Measurements from ENCODE around the gene CTDSPL. TPM values are rescaled to one million over a fixed set of nuclear protein-coding genes. Genes with fewer than 3 reads are reported as not detected.
A peak's percentile ranks its signal among the peaks of the same experiment; 100 is the strongest.

The CTDSPL gene
- total RNA-seq, 3 donors from 2014 or later = 1.1 to 1.7 (median 1.3) TPM

DNA sequence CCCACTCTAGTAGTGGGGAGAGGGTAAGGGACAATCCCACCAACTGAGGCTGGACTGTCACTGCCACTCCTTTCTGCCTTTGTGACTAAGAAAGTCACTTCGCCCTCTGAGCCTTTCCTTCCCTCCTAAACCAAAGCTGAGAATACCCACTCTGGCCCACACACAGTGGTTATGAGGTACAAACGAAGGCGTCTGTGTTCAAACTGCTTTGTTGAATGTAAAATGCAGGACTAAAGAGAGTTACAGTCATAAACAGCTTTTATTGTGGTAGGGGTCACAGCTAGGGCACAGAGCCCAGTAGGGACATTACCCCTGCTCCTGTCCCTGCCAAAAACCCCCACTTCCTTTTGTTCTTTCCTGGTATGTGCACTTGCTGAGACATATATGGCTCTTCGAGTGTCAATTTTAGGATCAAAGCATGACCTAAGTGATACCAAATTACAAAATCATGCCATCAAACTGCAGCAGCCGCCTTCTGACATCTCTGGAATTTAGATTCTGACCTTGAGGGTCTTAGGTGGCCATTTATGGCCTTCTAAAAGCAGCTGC is 45.1 kb downstream of the CTDSPL start:
- Mint-ChIP-seq H3K36me3 (ENCODE audit: insufficient read depth) (no peaks in the 10 kb centered on the region), H3K27me3 (ENCODE audit: low read depth) (peaks cover 3% of the 10 kb centered on the region), H3K4me3 (no peak overlapping the region), H3K9me3 (no peaks in the 10 kb centered on the region), H3K4me1 (ENCODE audit: low read depth) (peaks cover 18% of the 10 kb centered on the region)
- peak; percentile 42 to 58 for ATAC-seq
- no peak for DNase-seq

DNA sequence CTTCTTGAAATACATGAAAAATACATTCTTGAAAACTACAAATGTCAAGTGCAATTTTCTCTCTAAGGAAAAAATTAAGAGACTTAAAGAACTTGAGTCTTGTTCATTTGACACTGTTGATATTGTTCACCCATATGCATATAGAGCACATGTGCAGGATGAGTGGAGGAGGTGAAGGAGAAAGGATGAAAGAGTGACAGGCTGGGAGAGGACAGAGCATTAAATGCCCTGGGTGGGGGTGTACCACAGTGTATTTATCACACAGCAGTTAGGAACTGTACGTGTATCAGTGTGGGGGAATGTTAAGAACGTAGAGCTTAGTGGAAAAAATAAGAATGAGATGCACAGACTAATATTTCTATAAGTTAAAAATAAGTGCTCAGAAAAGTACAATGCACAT is 45.7 kb downstream of the CTDSPL start:
- DNase-seq = no peak
- no peaks in the 10 kb centered on the region for H3K36me3 Mint-ChIP-seq (ENCODE audit: insufficient read depth)
- no peak overlapping the region for H3K4me3 Mint-ChIP-seq
- no peaks in the 10 kb centered on the region for H3K9me3 Mint-ChIP-seq
- H3K27me3 Mint-ChIP-seq (ENCODE audit: low read depth) = peaks cover 3% of the 10 kb centered on the region
- no peak for ATAC-seq
- peaks cover 18% of the 10 kb centered on the region for H3K4me1 Mint-ChIP-seq (ENCODE audit: low read depth)

DNA sequence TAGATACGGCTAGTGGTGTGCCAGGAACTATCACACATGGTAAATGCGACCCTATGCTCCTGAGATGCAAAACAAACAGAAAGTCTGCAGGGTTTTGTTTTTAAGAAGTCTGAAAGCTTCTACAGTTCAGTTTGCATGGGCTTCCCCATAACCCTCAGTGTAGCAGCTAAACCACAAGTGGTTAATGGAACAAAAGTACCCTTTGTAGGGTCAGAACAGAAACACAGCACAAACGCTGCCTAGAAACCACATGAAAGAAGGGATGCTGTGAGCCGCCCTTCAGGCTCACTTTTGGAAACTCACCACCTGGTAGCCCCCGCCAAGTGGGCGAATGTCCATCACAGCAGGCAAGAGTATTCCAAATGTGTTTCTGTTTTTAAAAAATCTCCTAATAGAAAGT is 46.2 kb downstream of the CTDSPL start:
- Mint-ChIP-seq H3K36me3 (ENCODE audit: insufficient read depth) (no peaks in the 10 kb centered on the region), H3K27me3 (ENCODE audit: low read depth) (peaks cover 3% of the 10 kb centered on the region), H3K9me3 (no peaks in the 10 kb centered on the region), H3K4me1 (ENCODE audit: low read depth) (peaks cover 18% of the 10 kb centered on the region), H3K4me3 (no peak overlapping the region)
- ATAC-seq (peak; percentile 49 to 64), DNase-seq (no peak)

DNA sequence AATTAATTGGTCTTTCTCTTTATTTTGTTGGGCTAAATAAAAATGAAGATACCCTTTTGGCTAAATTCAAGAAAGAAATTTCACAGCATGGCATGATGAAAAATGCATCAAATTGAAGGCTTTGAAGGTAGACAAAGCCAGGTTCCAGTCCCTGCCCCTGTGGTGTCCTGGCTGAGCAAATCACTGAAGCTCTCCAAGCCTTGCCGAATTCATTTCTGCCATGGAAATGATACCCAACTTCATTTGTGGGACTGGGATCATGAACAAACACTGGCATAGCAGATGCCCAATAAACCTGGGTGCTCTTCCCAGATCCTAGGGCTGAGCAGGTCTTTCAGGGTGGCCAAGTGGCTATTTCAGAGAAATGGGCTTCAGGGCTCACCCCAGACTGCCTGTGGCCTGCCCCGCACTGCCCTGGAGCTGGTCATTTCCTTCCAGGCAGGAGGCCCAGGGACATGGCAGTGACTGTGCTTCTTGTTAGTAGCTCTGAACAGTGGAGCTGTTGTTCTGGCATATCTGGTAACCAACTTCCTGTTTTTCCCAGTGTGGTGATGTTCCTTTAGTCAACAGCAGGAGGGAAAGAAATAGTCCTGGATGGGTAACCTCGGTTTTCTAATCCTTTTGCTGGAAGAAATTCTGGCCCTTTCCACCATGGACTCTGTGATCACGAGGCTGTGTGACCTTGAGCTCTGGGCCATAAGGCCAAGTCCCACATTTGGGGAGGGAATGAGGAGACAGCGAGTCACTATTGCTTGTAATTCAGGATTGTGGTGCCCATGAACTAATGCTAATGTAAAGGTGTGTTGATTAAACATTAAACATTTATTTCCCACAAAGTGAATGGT is 47.6 kb downstream of the CTDSPL start:
- Mint-ChIP-seq H3K27me3 (ENCODE audit: low read depth) (peaks cover 3% of the 10 kb centered on the region), H3K4me3 (no peak overlapping the region), H3K4me1 (ENCODE audit: low read depth) (peaks cover 18% of the 10 kb centered on the region), H3K36me3 (ENCODE audit: insufficient read depth) (no peaks in the 10 kb centered on the region), H3K9me3 (no peaks in the 10 kb centered on the region)
- ATAC-seq = no peak
- DNase-seq = no peak

DNA sequence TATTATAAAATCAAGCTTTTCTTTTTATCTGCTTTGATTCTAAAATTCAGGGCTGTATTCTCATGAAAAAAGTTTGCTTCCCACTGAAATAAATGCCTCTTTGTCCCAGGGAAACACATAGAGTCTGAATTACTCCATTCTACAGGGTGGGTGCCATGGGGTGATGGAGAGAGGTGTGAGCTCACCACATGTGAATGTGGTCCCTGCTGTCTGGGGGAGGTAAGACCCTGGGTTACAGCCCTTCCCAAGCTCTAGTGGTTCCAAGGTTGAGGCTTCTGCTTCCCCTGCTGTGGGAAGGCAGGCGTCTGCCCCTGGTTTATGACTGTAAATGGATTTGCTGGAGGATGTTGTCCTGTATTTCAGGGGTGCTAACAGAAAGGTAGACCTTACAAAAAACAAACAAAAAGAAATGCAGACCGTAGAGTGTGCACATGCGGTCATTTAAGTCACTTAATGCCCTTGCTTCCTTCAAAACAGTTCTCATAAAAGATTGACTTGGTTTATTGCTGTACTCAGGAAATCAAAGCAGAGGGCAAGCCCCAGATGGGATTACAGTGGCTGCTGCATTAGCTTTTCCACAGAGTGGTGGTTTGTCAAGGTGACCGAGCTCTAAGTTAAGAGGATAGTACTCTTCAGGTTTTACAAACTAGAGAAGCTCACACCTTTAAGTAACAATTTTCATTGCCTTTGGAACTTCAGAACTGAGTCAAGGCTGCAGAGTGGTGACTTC is 49.2 kb downstream of the CTDSPL start:
- Mint-ChIP-seq H3K9me3 (no peaks in the 10 kb centered on the region), H3K27me3 (ENCODE audit: low read depth) (no peaks in the 10 kb centered on the region), H3K4me1 (ENCODE audit: low read depth) (peaks cover 18% of the 10 kb centered on the region), H3K4me3 (no peak overlapping the region), H3K36me3 (ENCODE audit: insufficient read depth) (peaks cover 1% of the 10 kb centered on the region)
- DNase-seq (no peak), ATAC-seq (no peak)

DNA sequence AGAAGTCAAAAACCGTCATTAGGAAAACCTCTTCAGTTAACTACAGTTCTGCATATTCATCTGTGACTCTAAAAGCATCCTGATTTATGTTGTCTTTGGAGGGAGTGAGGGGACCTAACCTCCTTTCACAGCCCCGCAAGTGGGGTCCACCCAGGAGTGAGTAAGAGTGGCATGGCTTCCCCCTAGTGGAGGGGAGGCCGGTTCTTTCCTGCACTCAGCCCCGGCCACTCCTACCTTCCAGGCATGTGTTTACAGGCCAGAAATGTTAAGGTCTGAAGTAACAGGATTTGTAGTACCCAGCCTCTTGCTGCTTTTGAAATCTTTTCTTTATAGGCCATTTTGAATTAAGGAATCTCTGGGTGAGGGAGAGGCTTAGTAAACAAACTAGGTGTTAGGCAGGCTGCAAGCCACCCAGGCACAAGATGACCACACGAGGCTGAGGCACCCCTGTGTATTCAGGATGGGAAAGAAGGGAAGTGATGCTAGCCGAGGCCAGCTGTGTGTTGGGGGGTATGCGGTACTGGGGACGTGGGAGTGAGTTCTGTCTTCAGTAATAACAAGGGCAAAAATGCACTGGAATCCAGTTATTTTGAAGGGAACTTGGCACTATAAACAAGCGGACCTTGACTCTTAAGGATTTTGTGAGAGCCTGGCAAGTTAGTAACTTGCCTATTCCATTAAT is 50.5 kb downstream of the CTDSPL start:
- Mint-ChIP-seq H3K4me3 (no peak overlapping the region), H3K36me3 (ENCODE audit: insufficient read depth) (peaks cover 1% of the 10 kb centered on the region), H3K9me3 (no peaks in the 10 kb centered on the region), H3K4me1 (ENCODE audit: low read depth) (peaks cover 9% of the 10 kb centered on the region), H3K27me3 (ENCODE audit: low read depth) (no peaks in the 10 kb centered on the region)
- DNase-seq (no peak), ATAC-seq (no peak)

DNA sequence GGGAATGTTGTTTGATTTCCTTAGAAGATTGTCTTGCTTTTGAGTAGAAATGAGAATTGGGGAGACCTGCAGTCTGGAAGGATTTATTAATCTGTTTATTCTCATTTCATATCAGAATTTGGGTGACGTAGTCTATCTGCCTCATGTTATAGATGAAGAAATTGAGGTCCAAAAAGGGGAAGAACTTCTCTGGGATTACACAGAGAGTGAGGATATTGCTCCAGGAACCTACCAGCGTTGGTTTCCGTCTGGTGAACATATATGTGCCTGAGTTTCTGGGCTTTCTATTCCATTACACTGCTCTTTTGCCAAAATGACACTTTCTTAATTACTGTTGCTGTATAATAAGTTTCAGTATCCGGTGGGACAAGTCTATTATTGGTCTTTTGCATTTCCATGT is 51.8 kb downstream of the CTDSPL start:
- ATAC-seq = no peak
- Mint-ChIP-seq H3K36me3 (ENCODE audit: insufficient read depth) (peaks cover 1% of the 10 kb centered on the region), H3K9me3 (no peaks in the 10 kb centered on the region), H3K4me1 (ENCODE audit: low read depth) (no peaks in the 10 kb centered on the region), H3K27me3 (ENCODE audit: low read depth) (no peaks in the 10 kb centered on the region), H3K4me3 (no peak overlapping the region)
- no peak for DNase-seq

DNA sequence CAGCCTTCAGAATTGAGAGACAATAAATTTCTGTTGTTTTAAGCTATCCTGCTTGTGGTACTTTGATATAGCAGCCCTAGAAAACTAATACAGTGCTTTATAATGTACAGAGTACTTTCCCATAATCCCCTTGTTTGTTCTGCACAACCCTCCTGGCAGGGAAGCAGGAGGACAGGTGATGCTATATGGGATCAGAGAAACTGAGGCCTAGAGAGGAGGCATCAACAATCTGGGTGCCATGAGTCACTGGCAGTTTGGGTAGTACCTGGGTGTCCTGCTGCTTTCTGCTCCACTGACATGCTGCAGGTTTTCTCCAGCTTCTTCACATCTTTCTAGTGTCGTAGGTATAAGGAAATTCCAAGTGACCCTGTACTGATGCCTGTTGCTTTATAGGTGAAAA is 55.0 kb downstream of the CTDSPL start:
- Mint-ChIP-seq H3K27me3 (ENCODE audit: low read depth) (no peaks in the 10 kb centered on the region), H3K4me1 (ENCODE audit: low read depth) (no peaks in the 10 kb centered on the region), H3K9me3 (no peaks in the 10 kb centered on the region), H3K4me3 (no peak overlapping the region), H3K36me3 (ENCODE audit: insufficient read depth) (peaks cover 1% of the 10 kb centered on the region)
- DNase-seq = no peak
- ATAC-seq = no peak

DNA sequence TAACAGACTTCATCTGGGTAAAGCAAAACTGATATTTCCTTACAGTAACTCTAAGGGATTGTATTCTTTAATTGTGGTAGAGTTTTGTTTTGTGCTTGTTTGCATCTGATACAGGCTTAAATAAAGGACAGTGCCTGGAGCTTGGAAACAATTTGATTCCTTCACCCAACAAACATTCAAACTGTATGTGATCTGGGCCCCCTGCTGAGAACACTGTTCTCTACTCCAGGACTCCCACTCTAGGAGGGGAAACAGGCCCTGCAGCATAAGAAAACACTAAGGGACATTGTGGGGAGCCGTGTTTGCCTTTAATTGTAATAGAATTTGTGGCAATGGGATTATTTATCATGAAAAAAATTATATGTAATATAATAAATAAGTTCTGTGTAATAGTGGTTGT is 56.9 kb downstream of the CTDSPL start:
- ATAC-seq = no peak

DNA sequence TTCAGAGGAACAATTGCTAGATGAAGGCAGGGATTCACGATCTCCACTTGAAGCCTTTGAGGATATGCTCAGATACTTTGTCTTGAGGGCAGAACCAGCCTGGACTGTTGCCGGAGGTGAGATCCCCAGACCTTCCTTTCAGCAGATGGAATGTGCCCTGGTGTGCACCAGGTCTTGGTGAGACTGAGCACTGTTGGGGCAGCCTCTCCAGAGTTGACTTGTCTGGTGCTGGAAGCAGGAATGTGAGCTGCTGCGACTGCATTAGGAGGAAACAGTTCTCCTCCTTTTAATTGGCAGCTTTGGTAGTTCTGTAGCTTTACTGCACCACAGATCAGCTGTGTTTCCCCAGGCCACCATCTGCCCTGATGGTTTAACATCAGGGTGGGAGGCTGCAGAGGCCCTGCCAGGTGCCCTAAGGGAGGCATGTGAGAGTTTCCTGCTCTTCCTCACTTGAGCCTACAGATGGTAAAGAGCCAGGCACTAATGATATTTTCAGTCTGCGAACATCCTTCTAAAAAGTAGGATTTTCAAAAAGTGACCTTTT is 58.5 kb downstream of the CTDSPL start:
- no peaks in the 10 kb centered on the region for H3K9me3 Mint-ChIP-seq
- H3K4me3 Mint-ChIP-seq = no peak overlapping the region
- H3K27me3 Mint-ChIP-seq (ENCODE audit: low read depth) = no peaks in the 10 kb centered on the region
- ATAC-seq (no peak), DNase-seq (no peak)
- no peaks in the 10 kb centered on the region for H3K4me1 Mint-ChIP-seq (ENCODE audit: low read depth)
- no peaks in the 10 kb centered on the region for H3K36me3 Mint-ChIP-seq (ENCODE audit: insufficient read depth)

More for the DNA sequence above, 56.9 kb downstream of the CTDSPL start:
- no peak for DNase-seq
- H3K4me1 Mint-ChIP-seq (ENCODE audit: low read depth) = no peaks in the 10 kb centered on the region
- H3K4me3 Mint-ChIP-seq = no peak overlapping the region
- no peaks in the 10 kb centered on the region for H3K9me3 Mint-ChIP-seq
- peaks cover 1% of the 10 kb centered on the region for H3K36me3 Mint-ChIP-seq (ENCODE audit: insufficient read depth)
- H3K27me3 Mint-ChIP-seq (ENCODE audit: low read depth) = no peaks in the 10 kb centered on the region

DNA sequence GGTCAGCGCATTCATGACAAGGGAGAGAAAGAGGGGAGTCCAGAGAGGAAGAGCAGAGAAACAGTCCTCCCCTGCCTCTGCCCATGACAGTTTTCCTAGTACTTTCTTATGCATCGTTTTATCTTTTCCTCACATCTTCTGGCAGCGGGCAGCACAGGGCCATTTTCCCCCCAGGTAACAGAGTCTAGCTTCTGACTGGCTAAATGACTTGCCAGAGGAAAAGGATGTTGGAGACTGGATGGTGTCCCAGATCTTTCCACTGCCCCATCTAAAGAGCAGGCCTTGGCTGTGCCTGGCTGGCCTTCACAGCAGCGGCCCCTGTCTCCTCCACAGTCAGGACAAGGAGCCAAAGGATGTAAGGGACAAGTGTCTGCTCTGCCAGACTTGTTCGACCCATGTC is 59.3 kb downstream of the CTDSPL start:
- no peaks in the 10 kb centered on the region for H3K4me1 Mint-ChIP-seq (ENCODE audit: low read depth)
- DNase-seq (no peak), ATAC-seq (no peak)
- H3K27me3 Mint-ChIP-seq (ENCODE audit: low read depth) = no peaks in the 10 kb centered on the region
- no peaks in the 10 kb centered on the region for H3K36me3 Mint-ChIP-seq (ENCODE audit: insufficient read depth)
- H3K9me3 Mint-ChIP-seq = no peaks in the 10 kb centered on the region
- no peak overlapping the region for H3K4me3 Mint-ChIP-seq

DNA sequence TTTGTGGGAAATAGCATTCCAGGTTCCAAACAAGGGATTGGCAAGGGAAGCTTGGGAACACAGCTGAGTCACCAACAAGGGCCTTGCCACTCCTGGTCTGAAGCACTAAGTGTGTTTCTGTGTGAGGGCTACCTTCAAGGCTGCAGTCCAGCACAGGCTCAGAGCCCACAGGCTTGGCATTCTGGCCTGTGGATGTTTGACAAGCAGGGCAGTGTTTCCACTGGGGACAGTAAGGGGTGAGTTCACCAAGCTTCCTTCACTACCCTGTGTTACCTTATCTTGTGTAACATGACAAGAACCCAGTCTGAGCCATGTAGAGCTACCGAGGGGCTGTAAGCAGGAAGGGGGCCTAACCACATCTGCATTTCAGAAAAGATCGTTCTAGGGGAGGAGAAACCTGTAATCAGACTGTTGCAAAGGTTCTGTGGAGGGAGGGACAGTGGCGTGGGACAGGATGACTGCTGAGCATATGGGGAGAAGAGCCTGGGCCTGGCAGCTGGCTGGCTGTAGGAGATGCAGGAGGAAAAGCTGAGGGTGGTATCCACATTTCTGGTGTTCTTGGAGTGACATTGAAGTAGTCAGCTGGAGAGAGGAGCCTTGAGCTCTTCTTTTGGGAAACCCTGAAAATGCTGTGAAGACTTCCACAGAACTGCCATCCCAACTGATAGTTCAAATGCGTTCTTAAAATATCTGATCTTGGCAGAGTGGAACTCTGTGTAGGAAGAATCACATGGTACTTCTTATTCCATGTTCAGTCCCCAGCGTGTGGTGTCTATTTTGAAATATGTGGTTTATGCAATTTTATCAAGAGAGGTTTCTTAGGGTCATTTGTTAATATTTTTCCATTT is 61.3 kb downstream of the CTDSPL start:
- no peaks in the 10 kb centered on the region for H3K9me3 Mint-ChIP-seq
- no peak overlapping the region for H3K4me3 Mint-ChIP-seq
- ATAC-seq = no peak
- no peak for DNase-seq
- no peaks in the 10 kb centered on the region for H3K36me3 Mint-ChIP-seq (ENCODE audit: insufficient read depth)
- H3K4me1 Mint-ChIP-seq (ENCODE audit: low read depth) = no peaks in the 10 kb centered on the region
- H3K27me3 Mint-ChIP-seq (ENCODE audit: low read depth) = no peaks in the 10 kb centered on the region

DNA sequence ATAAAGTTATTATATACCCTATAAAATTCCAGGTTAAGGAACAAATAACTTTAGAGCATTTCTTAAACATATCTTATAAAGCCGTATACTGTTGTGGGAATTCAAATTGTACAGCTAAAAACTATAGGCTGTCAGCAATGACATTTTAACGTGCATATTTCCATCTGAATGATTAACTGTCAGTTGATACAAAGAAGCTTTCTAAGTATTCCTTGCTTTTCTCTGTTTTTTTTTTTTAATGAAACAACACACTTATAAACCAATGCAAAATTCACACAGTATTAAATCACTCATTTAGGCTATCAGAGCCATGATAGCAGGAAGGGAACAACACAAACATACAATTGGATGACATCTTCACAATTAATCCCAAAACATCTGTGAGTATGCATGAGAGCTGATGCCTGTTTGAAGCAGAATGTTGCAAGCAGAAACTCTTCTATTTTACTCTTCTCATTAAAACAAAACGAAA is 61.9 kb downstream of the CTDSPL start:
- H3K9me3 Mint-ChIP-seq = no peaks in the 10 kb centered on the region
- no peak overlapping the region for H3K4me3 Mint-ChIP-seq
- H3K4me1 Mint-ChIP-seq (ENCODE audit: low read depth) = no peaks in the 10 kb centered on the region
- ATAC-seq (no peak), DNase-seq (no peak)
- H3K36me3 Mint-ChIP-seq (ENCODE audit: insufficient read depth) = no peaks in the 10 kb centered on the region
- H3K27me3 Mint-ChIP-seq (ENCODE audit: low read depth) = no peaks in the 10 kb centered on the region
